HG03575 (cell line): ENCODE results near the gene PLA2G1B.
"Not testable (repeated sequence)": the region's sequence is repeated elsewhere in the genome, so short reads cannot be mapped to it uniquely, and the experiment has no call there.

ENCODE experiments used
- ATAC-seq: cut with Tn5 transposase; IDR thresholded peaks from one replicate; pipeline ENCODE4 v1.9.1; 2021; ENCODE audit not compliant: unreplicated experiment, insufficient number of reproducible peaks, low FRiP score; ENCODE audit errors: extremely low read depth

The PLA2G1B gene

GRCh38 chr12:120361506-120362208 lies 34.1 kb upstream of the PLA2G1B start:
- no peak for ATAC-seq

GRCh38 chr12:120359128-120359527 lies 31.5 kb upstream of the PLA2G1B start:
- ATAC-seq = no peak

GRCh38 chr12:120358412-120359100 lies 31.0 kb upstream of the PLA2G1B start:
- ATAC-seq = no peak

GRCh38 chr12:120357104-120357503 lies 29.5 kb upstream of the PLA2G1B start:
- ATAC-seq = no peak

GRCh38 chr12:120356567-120357030 lies 29.0 kb upstream of the PLA2G1B start:
- ATAC-seq = no peak

GRCh38 chr12:120353556-120354317 lies 26.2 kb upstream of the PLA2G1B start:
- ATAC-seq = no peak

- ATAC-seq = no peak
Measured at GRCh38 chr12:120353136-120353535, 25.6 kb upstream of the PLA2G1B start.

- ATAC-seq = no peak
Measured at GRCh38 chr12:120352117-120352516, 24.5 kb upstream of the PLA2G1B start.

- no peak for ATAC-seq
Measured at GRCh38 chr12:120350576-120351350, 23.2 kb upstream of the PLA2G1B start.

- ATAC-seq = no peak
Measured at GRCh38 chr12:120347766-120348165, 20.2 kb upstream of the PLA2G1B start.

GRCh38 chr12:120346681-120347080 lies 19.1 kb upstream of the PLA2G1B start:
- no peak for ATAC-seq

- no peak for ATAC-seq
Measured at GRCh38 chr12:120346031-120346430, 18.5 kb upstream of the PLA2G1B start.

GRCh38 chr12:120343692-120344091 lies 16.1 kb upstream of the PLA2G1B start:
- no peak for ATAC-seq

GRCh38 chr12:120343039-120343537 lies 15.5 kb upstream of the PLA2G1B start:
- no peak for ATAC-seq

GRCh38 chr12:120342175-120343038 lies 14.8 kb upstream of the PLA2G1B start:
- ATAC-seq = no peak

- no peak for ATAC-seq
Measured at GRCh38 chr12:120339256-120339655, 11.7 kb upstream of the PLA2G1B start.

- no peak for ATAC-seq
Measured at GRCh38 chr12:120337730-120338129, 10.2 kb upstream of the PLA2G1B start.

GRCh38 chr12:120336392-120336791 lies 8.8 kb upstream of the PLA2G1B start:
- ATAC-seq = not testable (repeated sequence)
